Spleen (tissue), 11 donors: Measurements from ENCODE around the gene B3GAT1. TPM values are rescaled to one million over a fixed set of nuclear protein-coding genes. Genes with fewer than 3 reads are reported as not detected.
"Not testable (repeated sequence)": the region's sequence is repeated elsewhere in the genome, so short reads cannot be mapped to it uniquely, and the experiment has no call there.

Experiments
- DNase-seq: peaks from one replicate; pipeline ENCODE4 v3.0.0-alpha.2; 2020
- H3K27ac ChIP-seq, 8 donors: fragments of 200-600 bp; sonication (generic) in 7 of 8; 1 replicate in 4 of 8; 2 replicates in 4 of 8; pipeline versions ENCODE4 v1.5.0 to v1.8.0; 2016 to 2021; ENCODE audit warnings: inconsistent platforms in 4 of 8, mild to moderate bottlenecking in 4 of 8, moderate library complexity in 1 of 8
- H3K27me3 ChIP-seq, 7 donors: fragments of 200-600 bp; sonication (generic) in 6 of 7; replicated peaks in 1 of 7; 1 replicate in 4 of 7; 2 replicates in 3 of 7; pipeline versions ENCODE4 v1.5.0 to v1.8.0; 2016 to 2021; ENCODE audit warnings: inconsistent platforms in 3 of 7, mild to moderate bottlenecking in 1 of 7
- H3K36me3 ChIP-seq, 6 donors: fragments of 200-600 bp; sonication (generic) in 5 of 6; 1 replicate in 4 of 6; 2 replicates in 2 of 6; pipeline versions ENCODE4 v1.5.0 to v1.8.0; 2016 to 2021; ENCODE audit warnings: inconsistent platforms in 2 of 6
- H3K4me1 ChIP-seq, 6 donors: fragments of 200-600 bp; sonication (generic) in 5 of 6; 1 replicate in 3 of 6; 2 replicates in 3 of 6; pipeline versions ENCODE4 v1.5.0 to v1.8.0; 2016 to 2021; ENCODE audit warnings: inconsistent platforms in 3 of 6
- H3K4me3 ChIP-seq, 8 donors: fragments of 200-600 bp; sonication (generic) in 7 of 8; 1 replicate in 4 of 8; 2 replicates in 4 of 8; pipeline versions ENCODE4 v1.5.0 to v1.8.0; 2016 to 2021; ENCODE audit warnings: inconsistent platforms in 4 of 8, mild to moderate bottlenecking in 4 of 8, moderate library complexity in 2 of 8
- H3K9me3 ChIP-seq, 8 donors: fragments of 200-600 bp; sonication (generic) in 7 of 8; 1 replicate in 4 of 8; 2 replicates in 4 of 8; pipeline versions ENCODE4 v1.5.0 to v1.8.0; 2016 to 2021; ENCODE audit warnings: inconsistent platforms in 4 of 8
- CTCF ChIP-seq, 11 experiments: fragments of 200-600 bp in 7 of 11; fragments of 450-650 bp in 4 of 11; sonication (generic) in 4 of 11; IDR thresholded peaks in 8 of 11; conservative IDR thresholded peaks in 3 of 11; 1 replicate in 7 of 11; 2 replicates in 4 of 11; pipeline versions ENCODE4 v1.4.0 to v1.8.0; 2016 to 2021; ENCODE audit warnings: antibody characterized with exemption in 11 of 11, inconsistent platforms in 4 of 11, mild to moderate bottlenecking in 1 of 11
- POLR2A ChIP-seq, 3 donors: fragments of 450-650 bp; IDR thresholded peaks; one replicate each; pipeline ENCODE4 v1.5.1; 2017; ENCODE audit warnings: antibody characterized with exemption in 3 of 3, mild to moderate bottlenecking in 1 of 3
- POLR2AphosphoS5 ChIP-seq, 3 donors: sonication (generic); formaldehyde crosslinking; IDR thresholded peaks; one replicate each; pipeline ENCODE4 v1.5.1; 2017; ENCODE audit warnings: antibody characterized with exemption in 3 of 3
- WGBS, 5 donors: extraction: QIAGEN DNeasy Blood & Tissue Kit in 3 of 5; methylation state at CpG; one replicate each; pipeline versions ENCODE4 v1.1.5 to v1.1.7; 2013 to 2018; 5-methylcytosine and 5-hydroxymethylcytosine counted together
- intact Hi-C: fragments of 100-400 bp; cut with DNase I; formaldehyde crosslinking; loops from one replicate; pipeline ENCODE4 v1.15.0; 2023; ENCODE audit warnings: low total_unique reads
- polyA plus RNA-seq, 3 donors: library from polyadenylated mRNA; stranded (reverse); fragments of 200-250 nt; gene quantifications; one replicate each; pipeline ENCODE4 v1.2.1, GENCODE V29; 2013
- total RNA-seq, 7 donors: library from RNA; depleted of rRNA in 3 of 7; stranded (reverse); fragments of >200 nt in 3 of 7; fragmentation: NEBNext Ultra II Directional in 4 of 7; extraction: Animal tissue kit (Norgen Biotek cat#: 25700) in 4 of 7; gene quantifications; one replicate each; pipeline versions ENCODE4 v1.1.0 to v1.2.1, GENCODE V29; 2016 to 2021
- donor health status: healthy with polysubstance abuse.
- donor health status: DM: no; HTN: no; CAD: no; lungs with moderate emphysema.
- donor health status: DM: no; HTN: no; CAD: no.
- donor health status: Bipolar disorder and iron deficiency.
- donor health status: healthy.
- donor health status: DM: no; HTN: no; CAD: no.
- donor health status: DM: yes; HTN: yes; CAD: no.

The B3GAT1 gene
- total and polyA plus RNA-seq, 10 donors = 0.43 to 4.0 (median 1.6) TPM

GRCh38 chr11:134449051-134449450, 37.0 kb upstream of the B3GAT1 start:
- 81 to 100% (median 96%) methylated on average over 1 of the region's 1 CpG for WGBS, 5 donors
- H3K4me3 ChIP-seq = no peak overlapping the region
- no peak overlapping the region for H3K27ac ChIP-seq
- TF ChIP-seq POLR2AphosphoS5 (IDR thresholded peaks at IDR 0.05) (no peak), POLR2A (IDR thresholded peaks at IDR 0.05) (no peak), CTCF (IDR thresholded peaks at IDR 0.05 in 8 of 11, conservative IDR thresholded peaks at IDR 0.05 in 3 of 11) (no peak)
- peaks cover 0 to 25% (median 0%) of the 10 kb centered on the region in 7 donors for H3K27me3 ChIP-seq
- no peaks in the 10 kb centered on the region for H3K4me1 ChIP-seq
- H3K36me3 ChIP-seq = no peaks in the 10 kb centered on the region
- no peaks in the 10 kb centered on the region for H3K9me3 ChIP-seq
- intact Hi-C loops = no loop called here
- DNase-seq = no peak

GRCh38 chr11:134447696-134448095, 35.7 kb upstream of the B3GAT1 start:
- TF ChIP-seq POLR2A (IDR thresholded peaks at IDR 0.05) = no peak
- TF ChIP-seq CTCF (IDR thresholded peaks at IDR 0.05 in 8 of 11, conservative IDR thresholded peaks at IDR 0.05 in 3 of 11) = no peak
- no peak for TF ChIP-seq POLR2AphosphoS5 (IDR thresholded peaks at IDR 0.05)
- DNase-seq = no peak
- intact Hi-C loops = no loop called here
- no peaks in the 10 kb centered on the region for H3K36me3 ChIP-seq
- no peak overlapping the region for H3K27ac ChIP-seq
- H3K27me3 ChIP-seq = peaks cover 0 to 31% (median 0%) of the 10 kb centered on the region in 7 donors
- H3K9me3 ChIP-seq = no peaks in the 10 kb centered on the region
- no peak overlapping the region for H3K4me3 ChIP-seq
- no peaks in the 10 kb centered on the region for H3K4me1 ChIP-seq
- 90 to 97% (median 94%) methylated on average over 24 to 27 of the region's 27 CpGs for WGBS, 5 donors

GRCh38 chr11:134445601-134446325, 33.7 kb upstream of the B3GAT1 start:
- no peak for TF ChIP-seq POLR2AphosphoS5 (IDR thresholded peaks at IDR 0.05)
- no peak for TF ChIP-seq CTCF (IDR thresholded peaks at IDR 0.05 in 8 of 11, conservative IDR thresholded peaks at IDR 0.05 in 3 of 11)
- TF ChIP-seq POLR2A (IDR thresholded peaks at IDR 0.05) = no peak
- no peak for DNase-seq
- Histone ChIP-seq H3K27ac (no peak overlapping the region), H3K4me1 (no peaks in the 10 kb centered on the region), H3K27me3 (peaks cover 0 to 42% (median 0%) of the 10 kb centered on the region in 7 donors), H3K4me3 (no peak overlapping the region), H3K36me3 (no peaks in the 10 kb centered on the region), H3K9me3 (no peaks in the 10 kb centered on the region)
- WGBS, 5 donors = 80 to 88% (median 84%) methylated on average over 16 of the region's 16 CpGs
- intact Hi-C loops = no loop called here

- H3K27me3 ChIP-seq = peaks cover 0 to 36% (median 0%) of the 10 kb centered on the region in 7 donors
- H3K27ac ChIP-seq, H3K4me3 ChIP-seq, DNase-seq, H3K4me1 ChIP-seq, H3K36me3 ChIP-seq, H3K9me3 ChIP-seq, intact Hi-C loops: not testable (repeated sequence)
- 70 to 79% (median 77%) methylated on average over 14 to 17 of the region's 17 CpGs for WGBS, 5 donors
Measured at GRCh38 chr11:134444160-134445108, 32.4 kb upstream of the B3GAT1 start.
